Kidney (tissue), 14 donors: Measurements from ENCODE around the gene ADARB2. TPM values are rescaled to one million over a fixed set of nuclear protein-coding genes. Genes with fewer than 3 reads are reported as not detected.

Experiments
- DNase-seq, 5 donors: peaks; one replicate each; pipeline ENCODE4 v3.0.0-alpha.2; 2013 to 2020
- FAIRE-seq: peaks from 2 replicates; lab custom pipeline; 2012; peaks lifted over from hg19 to GRCh38; lab: Jason Lieb, UNC
- H3K27ac ChIP-seq, 2 donors: one replicate each; pipeline ENCODE4 v1.7.0; 2013; ENCODE audit warnings: low read depth in 2 of 2, low read length in 2 of 2, inconsistent platforms in 1 of 2
- H3K27me3 ChIP-seq: one replicate; pipeline ENCODE4 v1.7.1; 2013; ENCODE audit warnings: low read length, inconsistent platforms; ENCODE audit not compliant: control insufficient read depth, insufficient read depth
- H3K36me3 ChIP-seq, 3 donors: one replicate each; pipeline versions ENCODE4 v1.7.0 to v1.7.1; 2013; ENCODE audit warnings: low read length in 3 of 3, control low read depth in 1 of 3, inconsistent platforms in 1 of 3; ENCODE audit not compliant: insufficient read depth in 3 of 3, control insufficient read depth in 2 of 3
- H3K4me1 ChIP-seq, 3 donors: one replicate each; pipeline versions ENCODE4 v1.7.0 to v1.7.1; 2013; ENCODE audit warnings: low read length in 3 of 3, inconsistent platforms in 1 of 3, low read depth in 1 of 3; ENCODE audit not compliant: control insufficient read depth in 2 of 3, insufficient read depth in 2 of 3
- H3K4me3 ChIP-seq, 3 donors: one replicate each; pipeline versions ENCODE4 v1.7.0 to v1.8.1; 2013; ENCODE audit warnings: low read length in 3 of 3, control low read depth in 1 of 3, inconsistent platforms in 1 of 3
- H3K9ac ChIP-seq, 3 donors: one replicate each; pipeline versions ENCODE4 v1.7.0 to v1.7.1; 2013; ENCODE audit warnings: low read length in 3 of 3, control low read depth in 1 of 3, inconsistent platforms in 1 of 3
- H3K9me3 ChIP-seq, 3 donors: one replicate each; pipeline versions ENCODE4 v1.7.0 to v1.7.1; 2013; ENCODE audit warnings: low read length in 3 of 3, control low read depth in 1 of 3, inconsistent platforms in 1 of 3; ENCODE audit not compliant: control insufficient read depth in 2 of 3, insufficient read depth in 1 of 3
- intact Hi-C: fragments of 100-400 bp; cut with DNase I; formaldehyde crosslinking; loops from one replicate; pipeline ENCODE4 v1.11.1; 2022
- polyA plus RNA-seq: library from polyadenylated mRNA; stranded (reverse); fragments of 350-450 nt; fragmentation: Illumina TruSeq; extraction: RNeasy Lipid Tissue Mini Kit (QIAGEN cat#74804); gene quantifications from one replicate; pipeline ENCODE4 v1.2.3, GENCODE V29; 2014; ENCODE audit warnings: low read depth, low replicate concordance; ENCODE audit not compliant: insufficient read depth
- total RNA-seq: library from RNA; stranded (reverse); fragmentation: NEBNext Ultra II Directional; extraction: Animal tissue kit (Norgen Biotek cat#: 25700); gene quantifications from one replicate; pipeline ENCODE4 v1.2.1, GENCODE V29; 2021
- TF ChIP-seq, protein P1 (sequence below): IDR thresholded peaks from 3 replicates; pipeline ENCODE4 v1.5.1; 2012; ENCODE audit warnings: mild to moderate bottlenecking, moderate library complexity, borderline replicate concordance; ENCODE audit not compliant: insufficient read depth; ENCODE audit errors: extremely low read depth
- donor health status: control.
- donor health status: control.
- donor health status: control.
- donor health status: control.
- donor health status: control.
- donor health status: DM: yes; HTN: yes; CAD: no.
- donor health status: Normal renal cell carcinoma (clear cell type).

The ADARB2 gene
- total and polyA plus RNA-seq, 2 donors from 2014 or later, result 1.0 to 1.3 TPM

DNA sequence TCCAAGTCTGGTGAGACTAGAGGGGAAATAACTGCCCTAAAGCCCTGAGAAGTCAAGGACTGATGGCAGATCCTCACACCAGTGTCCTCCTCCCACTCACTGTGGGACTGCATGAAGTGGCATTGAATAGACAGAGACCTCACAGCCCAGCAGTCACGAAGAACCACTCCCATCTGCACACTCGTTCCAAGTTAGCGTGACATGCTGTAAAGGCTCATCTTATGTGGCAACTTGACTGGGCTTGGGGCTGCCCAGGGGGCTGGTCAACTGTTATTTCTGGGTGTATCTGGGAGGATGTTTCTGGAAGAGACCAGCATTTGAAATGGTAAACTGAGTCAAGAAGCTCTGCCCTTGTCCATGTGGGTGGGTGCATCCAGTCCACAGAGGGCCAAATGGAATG is 104.7 kb downstream of the ADARB2 start:
- FAIRE-seq, result no peak
- no peak overlapping the region for H3K4me3 ChIP-seq
- no peaks in the 10 kb centered on the region for H3K27me3 ChIP-seq
- intact Hi-C loops, result no loop called here
- TF ChIP-seq, protein P1, sequence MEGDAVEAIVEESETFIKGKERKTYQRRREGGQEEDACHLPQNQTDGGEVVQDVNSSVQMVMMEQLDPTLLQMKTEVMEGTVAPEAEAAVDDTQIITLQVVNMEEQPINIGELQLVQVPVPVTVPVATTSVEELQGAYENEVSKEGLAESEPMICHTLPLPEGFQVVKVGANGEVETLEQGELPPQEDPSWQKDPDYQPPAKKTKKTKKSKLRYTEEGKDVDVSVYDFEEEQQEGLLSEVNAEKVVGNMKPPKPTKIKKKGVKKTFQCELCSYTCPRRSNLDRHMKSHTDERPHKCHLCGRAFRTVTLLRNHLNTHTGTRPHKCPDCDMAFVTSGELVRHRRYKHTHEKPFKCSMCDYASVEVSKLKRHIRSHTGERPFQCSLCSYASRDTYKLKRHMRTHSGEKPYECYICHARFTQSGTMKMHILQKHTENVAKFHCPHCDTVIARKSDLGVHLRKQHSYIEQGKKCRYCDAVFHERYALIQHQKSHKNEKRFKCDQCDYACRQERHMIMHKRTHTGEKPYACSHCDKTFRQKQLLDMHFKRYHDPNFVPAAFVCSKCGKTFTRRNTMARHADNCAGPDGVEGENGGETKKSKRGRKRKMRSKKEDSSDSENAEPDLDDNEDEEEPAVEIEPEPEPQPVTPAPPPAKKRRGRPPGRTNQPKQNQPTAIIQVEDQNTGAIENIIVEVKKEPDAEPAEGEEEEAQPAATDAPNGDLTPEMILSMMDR, result no peak
- H3K9ac ChIP-seq, result no peak overlapping the region
- DNase-seq, result no peak
- H3K9me3 ChIP-seq, result no peaks in the 10 kb centered on the region
- no peak overlapping the region for H3K27ac ChIP-seq
- H3K4me1 ChIP-seq, result no peaks in the 10 kb centered on the region
- H3K36me3 ChIP-seq, result no peaks in the 10 kb centered on the region

GRCh38 chr10:1632141-1632540 is 105.2 kb downstream of the ADARB2 start:
- Histone ChIP-seq H3K36me3 (no peaks in the 10 kb centered on the region), H3K9ac (no peak overlapping the region), H3K27me3 (no peaks in the 10 kb centered on the region), H3K9me3 (no peaks in the 10 kb centered on the region), H3K4me3 (no peak overlapping the region), H3K4me1 (no peaks in the 10 kb centered on the region), H3K27ac (no peak overlapping the region)
- TF ChIP-seq, protein P1, result no peak
- no peak for FAIRE-seq
- peak in 1 of 5 donors; percentile 41 for DNase-seq
- intact Hi-C loops, result no loop called here

DNA sequence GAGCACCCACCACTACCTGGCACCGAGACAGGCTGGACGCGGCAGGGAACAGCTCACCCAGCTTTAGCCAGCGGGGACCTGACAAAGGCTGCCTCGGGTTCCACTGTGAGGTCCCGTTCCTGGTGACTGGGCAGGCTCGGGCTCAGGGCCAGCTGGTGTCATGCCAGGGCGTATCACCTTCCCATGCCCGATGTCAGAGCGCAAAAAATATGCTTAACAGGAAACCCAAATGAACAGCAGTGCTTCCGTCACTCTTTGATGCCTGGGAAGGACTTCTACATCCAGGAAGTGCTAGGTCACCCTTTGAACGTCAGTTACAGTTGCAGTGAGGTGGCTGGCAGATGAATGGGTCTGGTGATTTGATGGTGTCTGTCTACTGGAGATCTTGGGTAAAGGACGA is 106.0 kb downstream of the ADARB2 start:
- no peaks in the 10 kb centered on the region for H3K27me3 ChIP-seq
- H3K4me1 ChIP-seq, result no peaks in the 10 kb centered on the region
- no peaks in the 10 kb centered on the region for H3K36me3 ChIP-seq
- H3K9ac ChIP-seq, result no peak overlapping the region
- H3K4me3 ChIP-seq, result no peak overlapping the region
- no peak for FAIRE-seq
- no peak overlapping the region for H3K27ac ChIP-seq
- H3K9me3 ChIP-seq, result no peaks in the 10 kb centered on the region
- peak in 1 of 5 donors; percentile 82 for DNase-seq
- TF ChIP-seq, protein P1, result no peak
- intact Hi-C loops, result no loop called here

- DNase-seq (no peak), FAIRE-seq (no peak)
- TF ChIP-seq, protein P1, result no peak
- Histone ChIP-seq H3K36me3 (no peaks in the 10 kb centered on the region), H3K27ac (no peak overlapping the region), H3K4me3 (no peak overlapping the region), H3K27me3 (no peaks in the 10 kb centered on the region), H3K9ac (no peak overlapping the region), H3K9me3 (no peaks in the 10 kb centered on the region), H3K4me1 (no peaks in the 10 kb centered on the region)
- intact Hi-C loops, result no loop called here
These were observed 107.0 kb downstream of the ADARB2 start for GRCh38 chr10:1630304-1630703.
